GM18526 (cell line): Measurements from ENCODE around the gene FDX2.

ENCODE experiments used
- POLR2A ChIP-seq: IDR thresholded peaks from 3 replicates; pipeline ENCODE4 v1.6.1; 2011; ENCODE audit not compliant: insufficient read length; ENCODE audit errors: extremely low read depth

The FDX2 gene

GRCh38 chr19:10317857-10318462 is 2.1 kb upstream of the FDX2 start:
- TF ChIP-seq POLR2A = no peak

GRCh38 chr19:10317045-10317856 is 1.4 kb upstream of the FDX2 start:
- no peak for TF ChIP-seq POLR2A

GRCh38 chr19:10316229-10317044 is 622 bp upstream of the FDX2 start:
- no peak for TF ChIP-seq POLR2A

GRCh38 chr19:10309423-10309822 is 6.4 kb downstream of the FDX2 start, which contains the start of gene ZGLP1:
Gene ZGLP1 (minus strand): TSS chr19:10309815.
- TF ChIP-seq POLR2A = no peak

- TF ChIP-seq POLR2A = no peak
Measured at GRCh38 chr19:10306327-10306726, 9.5 kb downstream of the FDX2 start.

GRCh38 chr19:10305139-10305806 is 10.5 kb downstream of the FDX2 start:
- no peak for TF ChIP-seq POLR2A

GRCh38 chr19:10299545-10300458 is 16.0 kb downstream of the FDX2 start:
- TF ChIP-seq POLR2A = no peak

- TF ChIP-seq POLR2A = no peak
Measured at GRCh38 chr19:10295847-10296591, 19.8 kb downstream of the FDX2 start.

- peak; percentile 37 for TF ChIP-seq POLR2A
Measured at GRCh38 chr19:10295305-10295846, 20.4 kb downstream of the FDX2 start.

- TF ChIP-seq POLR2A = no peak
Measured at GRCh38 chr19:10294368-10294697, 21.5 kb downstream of the FDX2 start.

GRCh38 chr19:10293637-10294367 is 22.0 kb downstream of the FDX2 start:
- no peak for TF ChIP-seq POLR2A

GRCh38 chr19:10292789-10293636 is 22.8 kb downstream of the FDX2 start:
- TF ChIP-seq POLR2A = no peak
